Hepatocyte (in vitro differentiated cells): ENCODE data around the gene PADI2.

ENCODE experiments used
- CTCF ChIP-seq: fragments of 200-600 bp; sonication (generic); IDR thresholded peaks from 2 replicates; pipeline ENCODE4 v1.5.1; 2016; ENCODE audit warnings: antibody characterized with exemption, mild to moderate bottlenecking; ENCODE audit not compliant: poor library complexity
- EZH2phosphoT487 ChIP-seq: fragments of 200-600 bp; sonication (generic); IDR thresholded peaks from one replicate; pipeline ENCODE4 v1.6.1; 2018; ENCODE audit warnings: antibody characterized with exemption, mild to moderate bottlenecking, low read depth, moderate library complexity; ENCODE audit not compliant: unreplicated experiment, severe bottlenecking

GRCh38 chr1:17024721-17025120 lies 94.5 kb downstream of the PADI2 start:
- TF ChIP-seq EZH2phosphoT487: no peak
- TF ChIP-seq CTCF: no peak
